PC-3 (cell line): ENCODE results near the gene CST4. TPM values are rescaled to one million over a fixed set of nuclear protein-coding genes. Genes with fewer than 3 reads are reported as not detected.
"Not testable (repeated sequence)": the region's sequence is repeated elsewhere in the genome, so short reads cannot be mapped to it uniquely, and the experiment has no call there.

Experiments
- ATAC-seq: fragments of 200-7000 bp; cut with Tn5 transposase; 2 replicates; pipeline ENCODE4 v1.9.1; 2020; ENCODE audit warnings: mild to moderate bottlenecking, moderate library complexity
- BruUV-seq: library from RNA; stranded (reverse); fragments of 400-500 nt; replicated peaks from 2 replicates; lab custom pipeline; 2021; lab: Mats Ljungman, UMichigan
- CTCF ChIA-PET: fragments of 300-600 bp; sonication (Branson Sonifier 250); formaldehyde crosslinking; loops from one replicate; lab custom pipeline; 2022; ENCODE audit warnings: antibody characterized with exemption; lab: Charles Lee
- POLR2A ChIA-PET: fragments of 300-600 bp; sonication (Branson Sonifier 250); formaldehyde crosslinking; loops from one replicate; lab custom pipeline; 2022; ENCODE audit warnings: antibody characterized with exemption; ENCODE audit not compliant: unreplicated experiment; lab: Charles Lee
- DNase-seq: peaks from one replicate; pipeline ENCODE4 v3.0.0-alpha.2; 2015
- H2AFZ ChIP-seq: fragments of 300-600 bp; sonication (generic); 2 replicates; pipeline ENCODE4 v1.6.0; 2016; ENCODE audit warnings: antibody characterized with exemption, low read length
- H3F3A ChIP-seq: fragments of 300-600 bp; sonication (generic); one replicate; pipeline ENCODE4 v1.6.0; 2017; ENCODE audit warnings: antibody characterized with exemption, low read length, control low read depth, mild to moderate bottlenecking; ENCODE audit not compliant: unreplicated experiment
- H3K27ac ChIP-seq: fragments of 300-600 bp; sonication (generic); 2 replicates; pipeline ENCODE4 v1.5.1; 2016; ENCODE audit warnings: mild to moderate bottlenecking, low read length
- H3K27me3 ChIP-seq: fragments of 300-600 bp; sonication (generic); 2 replicates; pipeline ENCODE4 v1.6.1; 2016; ENCODE audit warnings: low read length, mixed read lengths
- H3K36me3 ChIP-seq: fragments of 300-600 bp; sonication (generic); 2 replicates; pipeline ENCODE4 v1.6.1; 2016; ENCODE audit warnings: low read depth, mixed run types, low read length, mixed read lengths
- H3K4me1 ChIP-seq: fragments of 300-600 bp; sonication (generic); 2 replicates; pipeline ENCODE4 v1.5.1; 2016; ENCODE audit warnings: low read length; ENCODE audit not compliant: insufficient read depth
- H3K4me2 ChIP-seq: fragments of 300-600 bp; sonication (generic); 2 replicates; pipeline ENCODE4 v1.6.0; 2016; ENCODE audit warnings: low read length
- H3K4me3 ChIP-seq: fragments of 300-600 bp; sonication (generic); 2 replicates; pipeline ENCODE4 v1.5.1; 2016; ENCODE audit warnings: mild to moderate bottlenecking, low read length, mixed read lengths
- H3K79me2 ChIP-seq: fragments of 300-600 bp; sonication (generic); 2 replicates; pipeline ENCODE4 v1.6.1; 2017; ENCODE audit warnings: low read length, mixed read lengths
- H3K9ac ChIP-seq: fragments of 300-600 bp; sonication (generic); 2 replicates; pipeline ENCODE4 v1.6.0; 2016; ENCODE audit warnings: mild to moderate bottlenecking, low read length
- H3K9me2 ChIP-seq: fragments of 300-600 bp; sonication (generic); replicated peaks from 2 replicates; pipeline ENCODE4 v1.6.1; 2016; ENCODE audit warnings: mixed run types, low read length, mixed read lengths
- H3K9me3 ChIP-seq: fragments of 300-600 bp; sonication (generic); 2 replicates; pipeline ENCODE4 v1.6.1; 2016; ENCODE audit warnings: low read length, mixed read lengths
- H4K20me1 ChIP-seq: fragments of 300-600 bp; sonication (generic); 2 replicates; pipeline ENCODE4 v1.6.1; 2016; ENCODE audit warnings: low read length, mixed read lengths
- CTCF ChIP-seq: fragments of 300-600 bp; sonication (generic); conservative IDR thresholded peaks from 2 replicates; pipeline ENCODE4 v1.5.1; 2017; ENCODE audit warnings: antibody characterized with exemption, low read depth, mild to moderate bottlenecking, low read length
- EZH2 ChIP-seq: fragments of 300-600 bp; sonication (generic); IDR thresholded peaks from one replicate; pipeline ENCODE4 v1.6.1; 2017; ENCODE audit warnings: antibody characterized with exemption, mild to moderate bottlenecking, low read length; ENCODE audit not compliant: unreplicated experiment
- EZH2phosphoT487 ChIP-seq: fragments of 300-600 bp; sonication (generic); IDR thresholded peaks from 2 replicates; pipeline ENCODE4 v1.6.1; 2018; ENCODE audit warnings: mild to moderate bottlenecking, antibody characterized with exemption, low read length, borderline replicate concordance
- intact Hi-C: fragments of 100-400 bp; cut with micrococcal nuclease; formaldehyde crosslinking; loops from 2 replicates; pipeline ENCODE4 v1.9.0; 2023
- total RNA-seq: library from RNA; depleted of rRNA; stranded (reverse); fragments of >200 nt; gene quantifications from 2 replicates; pipeline ENCODE4 v1.2.3, GENCODE V29; 2014

Gene CST4
- total RNA-seq, 1 experiment from 2014 or later = 0.98 TPM

GRCh38 chr20:23659989-23660837 lies 28.6 kb downstream of the CST4 start:
- no peak overlapping the region for H3K4me2 ChIP-seq
- H3K9me2 ChIP-seq = no peaks in the 10 kb centered on the region
- no TSS peak for BruUV-seq
- no peak overlapping the region for H3K27ac ChIP-seq
- no peak for ATAC-seq
- no peak overlapping the region for H2AFZ ChIP-seq
- H3K4me1 ChIP-seq = no peaks in the 10 kb centered on the region
- DNase-seq = no peak
- H4K20me1 ChIP-seq = no peaks in the 10 kb centered on the region
- intact Hi-C loops = no loop called here
- H3K27me3 ChIP-seq = 0 out of 2 replicates have a peak, but pooled peaks cover 9% of the 10 kb centered on the region
- no peaks in the 10 kb centered on the region for H3K36me3 ChIP-seq
- TF ChIP-seq EZH2phosphoT487 (no peak), EZH2 (no peak), CTCF (no peak)
- no peaks in the 10 kb centered on the region for H3K9me3 ChIP-seq
- ChIA-PET CTCF (no interaction called here), POLR2A (no interaction called here)
- no peak overlapping the region for H3K9ac ChIP-seq
- H3K79me2 ChIP-seq = no peaks in the 10 kb centered on the region
- H3F3A ChIP-seq = no peaks in the 10 kb centered on the region
- H3K4me3 ChIP-seq = no peak overlapping the region

DNA sequence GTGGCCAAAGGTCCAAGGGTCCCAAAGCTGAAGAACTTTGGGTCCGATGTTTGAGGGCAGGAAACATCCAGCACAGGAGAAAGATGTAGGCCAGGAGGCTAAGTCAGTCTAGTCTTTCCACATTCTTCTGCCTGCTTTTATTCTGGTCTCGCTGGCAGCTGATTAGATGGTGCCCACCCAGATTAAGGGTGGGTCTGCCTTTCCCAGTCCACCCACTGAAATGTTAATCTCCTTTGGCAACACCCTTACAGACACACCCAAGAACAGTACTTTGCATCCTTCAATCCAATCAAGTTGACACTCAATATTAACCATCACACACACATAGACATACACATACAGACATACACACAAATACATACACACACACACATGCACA lies 29.2 kb downstream of the CST4 start:
- BruUV-seq = not testable (repeated sequence)

GRCh38 chr20:23658989-23659609 lies 29.7 kb downstream of the CST4 start:
- no peak overlapping the region for H3K4me3 ChIP-seq
- ChIA-PET POLR2A (no interaction called here), CTCF (no interaction called here)
- no peak overlapping the region for H3K4me2 ChIP-seq
- no peaks in the 10 kb centered on the region for H3K4me1 ChIP-seq
- H3F3A ChIP-seq = no peaks in the 10 kb centered on the region
- H3K79me2 ChIP-seq = no peaks in the 10 kb centered on the region
- no peak for TF ChIP-seq CTCF
- TF ChIP-seq EZH2phosphoT487 = no peak
- no peak for TF ChIP-seq EZH2
- no peak overlapping the region for H3K27ac ChIP-seq
- H2AFZ ChIP-seq = no peak overlapping the region
- intact Hi-C loops = no loop called here
- DNase-seq (no peak), ATAC-seq (no peak)
- no peaks in the 10 kb centered on the region for H3K9me2 ChIP-seq
- H3K36me3 ChIP-seq = no peaks in the 10 kb centered on the region
- no peaks in the 10 kb centered on the region for H3K9me3 ChIP-seq
- BruUV-seq = no TSS peak
- no peak overlapping the region for H3K9ac ChIP-seq
- H4K20me1 ChIP-seq = no peaks in the 10 kb centered on the region
- 0 out of 2 replicates have a peak, but pooled peaks cover 9% of the 10 kb centered on the region for H3K27me3 ChIP-seq

More for the DNA sequence above, 29.2 kb downstream of the CST4 start:
- H3K4me2 ChIP-seq, H3F3A ChIP-seq, H3K9ac ChIP-seq, H3K36me3 ChIP-seq, ATAC-seq, H2AFZ ChIP-seq, H3K9me3 ChIP-seq, H3K27me3 ChIP-seq, CTCF ChIA-PET, H3K27ac ChIP-seq, H3K4me3 ChIP-seq, H3K9me2 ChIP-seq, POLR2A ChIA-PET, H3K4me1 ChIP-seq, intact Hi-C loops, H4K20me1 ChIP-seq, H3K79me2 ChIP-seq, DNase-seq: not testable (repeated sequence)
